Activated CD8-positive, alpha-beta T cell treated with anti-CD3 and anti-CD28 coated beads, Interleukin-2, amount 10 ng/mL, durations not matched to agents 7 days and 5 days (primary cell): ENCODE results near the gene PLEKHH3. TPM values are rescaled to one million over a fixed set of nuclear protein-coding genes. Genes with fewer than 3 reads are reported as not detected.

ENCODE experiments used
- ATAC-seq: fragments of 150-1000 bp; cut with Tn5 transposase; one replicate; pipeline ENCODE4 v1.10.0; 2021; ENCODE audit warnings: moderate library complexity
- CTCF ChIA-PET: fragments of 350-600 bp; sonication (Branson Sonifier 250); formaldehyde crosslinking; loops from one replicate; lab custom pipeline; 2021; ENCODE audit warnings: antibody characterized with exemption; lab: Charles Lee
- POLR2A ChIA-PET: fragments of 350-600 bp; sonication (Branson Sonifier 250); formaldehyde crosslinking; loops from one replicate; lab custom pipeline; 2021; ENCODE audit warnings: antibody characterized with exemption; lab: Charles Lee
- DNase-seq: peaks from one replicate; pipeline ENCODE4 v3.0.0-alpha.2; 2020
- H3K27ac Mint-ChIP-seq: one replicate; pipeline ENCODE4 v1.8.0; 2021; ENCODE audit warnings: mild to moderate bottlenecking, mixed read lengths
- H3K27me3 Mint-ChIP-seq: one replicate; pipeline ENCODE4 v1.8.0; 2021; ENCODE audit warnings: low read depth, mixed read lengths
- H3K36me3 Mint-ChIP-seq: one replicate; pipeline ENCODE4 v1.8.0; 2021; ENCODE audit warnings: low read depth, mixed read lengths
- H3K4me1 Mint-ChIP-seq: one replicate; pipeline ENCODE4 v1.8.0; 2021; ENCODE audit warnings: low read depth, mixed read lengths
- H3K4me3 Mint-ChIP-seq: one replicate; pipeline ENCODE4 v1.8.0; 2021; ENCODE audit warnings: mild to moderate bottlenecking, mixed read lengths
- H3K9me3 Mint-ChIP-seq: one replicate; pipeline ENCODE4 v1.8.0; 2022; ENCODE audit warnings: mixed read lengths; ENCODE audit not compliant: insufficient read depth
- total RNA-seq, 2 experiments: library from RNA; stranded (reverse); gene quantifications; one replicate each; pipeline ENCODE4 v1.2.3, GENCODE V29; 2021

Gene PLEKHH3
- total RNA-seq, 2 experiments from 2014 or later, result 0.79 to 1.2 TPM

DNA sequence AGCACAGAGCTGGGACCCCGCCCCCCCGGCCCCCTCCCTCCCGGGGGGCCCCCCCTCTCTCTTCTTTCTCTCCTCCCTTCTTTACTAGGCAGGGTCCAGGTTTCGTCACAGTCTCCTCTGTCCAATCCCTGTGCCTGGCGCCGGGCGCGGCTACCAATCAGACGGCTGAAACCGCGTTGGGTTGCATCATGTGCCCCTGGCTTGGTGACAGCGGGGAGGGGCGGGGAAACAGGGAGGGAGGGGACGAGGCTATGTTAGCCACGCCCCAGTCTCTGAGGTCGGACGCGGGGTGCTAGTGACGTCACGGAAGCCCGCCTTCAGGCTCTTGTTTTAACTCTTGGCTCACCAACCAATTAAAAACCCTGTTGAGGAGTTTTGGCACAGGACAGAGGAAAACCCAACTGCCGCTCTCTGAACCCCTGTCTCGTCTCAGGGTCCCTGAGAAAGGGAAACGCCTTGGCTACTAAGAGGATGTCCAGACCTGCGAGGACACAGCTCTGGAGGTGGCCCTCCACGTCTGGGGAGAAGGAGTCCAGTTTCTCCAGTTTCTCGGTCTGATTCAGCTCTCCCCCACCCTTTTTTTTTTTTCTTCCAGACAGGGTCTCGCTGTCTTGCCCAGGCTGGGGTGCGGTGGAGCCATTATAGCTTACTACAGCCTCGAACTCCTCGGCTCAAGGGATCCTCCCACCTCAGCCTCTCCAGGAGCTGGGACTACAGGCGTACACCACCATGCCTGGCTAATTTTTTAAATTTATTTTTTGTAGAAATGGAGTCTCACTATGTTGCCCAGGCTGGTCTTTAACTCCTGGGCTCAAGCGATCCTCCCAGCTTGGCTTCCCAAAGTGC is 441 bp upstream of the PLEKHH3 start:
- Mint-ChIP-seq H3K4me3 (peak overlapping the region; percentile 82), H3K27me3 (peaks cover 44% of the 10 kb centered on the region), H3K27ac (peak overlapping the region; percentile 80), H3K36me3 (no peaks in the 10 kb centered on the region), H3K9me3 (no peaks in the 10 kb centered on the region), H3K4me1 (peaks cover 57% of the 10 kb centered on the region)
- DNase-seq, result peak; percentile 100
- ChIA-PET CTCF (interaction anchor here (1.0 to 5.9 kb wide), 5 partner anchors 8 to 99 kb away, joined by 3 to 83 read pairs (median 4); partner anchors contain the start of genes PSMC3IP, RETREG3 and TUBG1), POLR2A (interaction anchor here (1.8 to 4.0 kb wide), 2 partner anchors 99 to 321 kb away, joined by 4 to 17 read pairs; partner anchors contain the start of genes PSMC3IP and RPL27)
- peak; percentile 77 for ATAC-seq

DNA sequence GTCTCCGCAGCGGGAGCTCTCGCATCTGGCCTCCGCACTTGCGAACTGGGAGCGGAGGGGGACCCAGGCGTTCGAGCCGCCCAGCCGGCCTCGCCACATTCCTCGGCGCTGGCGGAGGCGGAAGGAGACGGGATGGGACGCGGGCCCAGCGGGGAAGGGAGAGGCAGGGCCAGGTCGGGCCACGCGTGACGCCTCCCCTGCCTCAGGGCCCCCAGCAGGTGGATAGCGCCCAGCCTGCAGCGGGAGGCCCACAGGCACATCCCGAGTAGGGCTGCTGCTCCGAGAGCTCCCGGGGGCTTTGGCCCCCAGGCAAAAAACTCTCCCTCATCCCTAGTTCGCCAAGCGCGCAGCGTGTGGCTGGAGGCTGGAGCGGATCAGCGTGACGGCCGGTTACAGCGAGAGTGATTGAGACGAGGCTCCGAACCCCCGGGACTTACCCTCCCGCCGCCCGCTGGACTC is 800 bp downstream of the PLEKHH3 start:
- peaks cover 53% of the 10 kb centered on the region for H3K4me1 Mint-ChIP-seq

DNA sequence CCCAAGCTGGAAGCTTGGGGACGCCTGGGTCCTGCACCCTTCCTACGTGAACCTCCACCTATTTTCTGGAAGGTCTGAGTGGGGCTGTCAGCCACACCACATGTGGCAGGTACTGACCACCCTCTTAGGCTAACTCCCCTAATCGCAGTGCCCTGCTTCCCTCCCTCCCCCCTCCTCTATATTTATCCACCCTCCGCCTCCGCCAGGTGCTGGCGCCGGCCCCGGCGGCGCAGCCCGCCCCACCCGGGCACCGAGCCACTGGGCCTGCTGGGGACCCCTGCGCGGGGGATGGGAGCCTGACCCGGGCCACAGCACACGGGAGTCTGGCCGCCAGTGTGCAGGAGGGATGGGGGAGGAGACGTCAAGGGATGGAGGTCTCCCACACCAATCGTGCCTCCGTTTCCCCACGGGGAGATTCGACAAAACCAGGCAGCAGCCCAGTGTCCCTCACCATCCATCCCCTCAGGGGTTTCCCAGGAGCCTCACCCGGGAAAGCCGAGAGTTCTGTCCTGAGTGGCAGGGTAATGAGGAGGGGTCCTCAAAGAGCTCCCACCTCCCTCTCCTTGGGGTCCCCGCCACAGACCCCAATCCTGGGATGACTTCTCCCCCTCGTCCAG is 1.3 kb downstream of the PLEKHH3 start:
- DNase-seq (no peak), ATAC-seq (no peak)
- POLR2A ChIA-PET, result no interaction called here
- Mint-ChIP-seq H3K4me3 (no peak overlapping the region), H3K27ac (no peak overlapping the region), H3K36me3 (no peaks in the 10 kb centered on the region), H3K9me3 (no peaks in the 10 kb centered on the region), H3K4me1 (peaks cover 55% of the 10 kb centered on the region), H3K27me3 (peaks cover 44% of the 10 kb centered on the region)
- CTCF ChIA-PET, result interaction anchor here (1.2 to 5.9 kb wide), 4 partner anchors 10 to 97 kb away, joined by 3 to 83 read pairs (median 6); partner anchors contain the start of genes PSMC3IP and TUBG1

More for the DNA sequence above, 800 bp downstream of the PLEKHH3 start:
- POLR2A ChIA-PET, result no interaction called here
- CTCF ChIA-PET, result interaction anchor here (1.2 to 5.9 kb wide), 3 partner anchors 9 to 97 kb away, joined by 3 to 83 read pairs (median 4); partner anchors contain the start of genes PSMC3IP and TUBG1
- no peaks in the 10 kb centered on the region for H3K36me3 Mint-ChIP-seq
- peak overlapping the region; percentile 69 for H3K4me3 Mint-ChIP-seq
- H3K27me3 Mint-ChIP-seq, result peaks cover 43% of the 10 kb centered on the region
- ATAC-seq, result no peak
- H3K27ac Mint-ChIP-seq, result peak overlapping the region; percentile 39
- DNase-seq, result no peak
- H3K9me3 Mint-ChIP-seq, result no peaks in the 10 kb centered on the region

DNA sequence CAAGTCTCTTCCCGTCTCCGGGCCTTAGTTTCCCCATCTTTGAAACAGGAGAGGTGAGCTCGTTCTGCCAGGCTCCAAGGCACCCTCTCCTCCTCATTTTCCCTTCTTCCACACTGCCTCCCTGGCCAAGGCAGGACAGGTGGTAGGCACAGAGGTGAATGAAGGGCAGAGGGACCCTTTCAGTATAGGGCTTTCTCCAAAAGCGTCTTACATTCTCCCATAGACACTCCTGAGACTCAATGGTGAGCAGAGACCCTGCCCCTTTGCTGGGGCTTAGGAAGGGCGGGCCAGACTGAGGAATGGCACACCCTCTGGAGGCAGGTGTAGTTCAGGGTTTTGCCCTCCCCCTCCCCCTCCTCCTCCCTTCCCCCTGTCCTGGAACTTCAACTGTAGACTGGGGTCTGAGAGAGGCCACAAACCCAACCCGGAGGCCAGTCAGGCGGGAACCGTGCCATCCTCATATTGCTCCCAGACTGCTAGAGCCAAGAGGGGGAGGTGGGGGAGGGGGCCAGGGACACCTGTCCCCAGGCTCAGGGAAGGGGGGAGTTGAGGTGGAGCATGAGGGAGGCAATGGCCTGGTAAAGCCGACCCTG is 1.9 kb downstream of the PLEKHH3 start:
- Mint-ChIP-seq H3K9me3 (no peaks in the 10 kb centered on the region), H3K36me3 (no peaks in the 10 kb centered on the region), H3K4me1 (peaks cover 54% of the 10 kb centered on the region), H3K27ac (no peak overlapping the region), H3K4me3 (no peak overlapping the region), H3K27me3 (peaks cover 46% of the 10 kb centered on the region)
- POLR2A ChIA-PET, result no interaction called here
- DNase-seq (no peak), ATAC-seq (no peak)
- CTCF ChIA-PET, result interaction anchor here (0.6 to 2.0 kb wide), 3 partner anchors 14 to 97 kb away, joined by 3 to 7 read pairs (median 6); partner anchors contain the start of gene PSMC3IP

DNA sequence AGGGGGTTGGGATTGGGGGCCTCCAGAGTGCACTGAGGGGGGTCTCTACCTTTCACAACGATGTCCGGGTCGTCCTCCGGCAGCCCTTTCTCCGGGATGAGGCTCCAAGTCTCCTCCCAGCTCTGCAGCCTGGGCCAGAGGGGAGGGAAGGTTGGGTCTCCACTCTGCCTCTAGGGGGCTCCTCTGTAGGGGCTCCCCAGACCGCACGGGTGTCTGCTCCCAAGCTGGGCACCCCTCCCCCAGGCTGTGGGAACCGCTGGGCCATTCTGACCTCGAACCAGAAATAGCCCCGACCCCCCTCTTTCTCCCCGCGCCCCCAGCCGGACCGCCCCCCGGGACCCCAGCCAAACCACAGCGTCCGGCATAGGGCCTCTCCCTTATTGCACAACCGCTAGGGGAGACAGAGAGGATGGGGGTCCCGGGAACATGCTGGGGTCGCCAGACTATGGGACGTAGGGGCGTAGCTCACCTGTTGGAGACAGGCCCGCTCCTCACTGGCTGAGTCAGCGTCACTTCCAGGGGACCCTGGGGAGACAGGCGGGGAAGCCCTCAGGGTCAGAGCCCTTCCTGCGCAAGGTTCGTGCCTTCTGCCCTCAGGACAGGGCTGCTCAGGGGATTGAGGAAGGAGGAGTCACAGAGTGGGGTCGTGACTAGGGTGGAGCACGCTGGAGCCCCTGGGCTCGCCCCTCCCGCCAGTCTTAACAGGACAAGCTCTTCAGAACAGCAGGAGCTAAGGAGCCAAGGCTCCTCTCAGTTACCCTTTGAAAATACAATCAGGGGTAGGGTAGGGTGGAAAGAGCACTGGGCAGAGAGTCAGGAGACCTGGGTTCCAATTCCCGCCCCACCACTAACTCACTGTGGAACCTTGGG is 2.7 kb downstream of the PLEKHH3 start:
- H3K27ac Mint-ChIP-seq, result no peak overlapping the region
- H3K36me3 Mint-ChIP-seq, result no peaks in the 10 kb centered on the region
- no peak overlapping the region for H3K4me3 Mint-ChIP-seq
- ATAC-seq (no peak), DNase-seq (peak; percentile 37)
- H3K9me3 Mint-ChIP-seq, result no peaks in the 10 kb centered on the region
- H3K27me3 Mint-ChIP-seq, result peaks cover 53% of the 10 kb centered on the region
- ChIA-PET POLR2A (interaction anchor here (0.6 to 1.0 kb wide), 2 partner anchors 10 to 75 kb away, joined by 3 read pairs; no protein-coding TSS in a partner anchor), CTCF (interaction anchor here (0.6 to 2.0 kb wide), 3 partner anchors 14 to 96 kb away, joined by 3 to 7 read pairs (median 6); partner anchors contain the start of gene PSMC3IP)
- H3K4me1 Mint-ChIP-seq, result peaks cover 49% of the 10 kb centered on the region

DNA sequence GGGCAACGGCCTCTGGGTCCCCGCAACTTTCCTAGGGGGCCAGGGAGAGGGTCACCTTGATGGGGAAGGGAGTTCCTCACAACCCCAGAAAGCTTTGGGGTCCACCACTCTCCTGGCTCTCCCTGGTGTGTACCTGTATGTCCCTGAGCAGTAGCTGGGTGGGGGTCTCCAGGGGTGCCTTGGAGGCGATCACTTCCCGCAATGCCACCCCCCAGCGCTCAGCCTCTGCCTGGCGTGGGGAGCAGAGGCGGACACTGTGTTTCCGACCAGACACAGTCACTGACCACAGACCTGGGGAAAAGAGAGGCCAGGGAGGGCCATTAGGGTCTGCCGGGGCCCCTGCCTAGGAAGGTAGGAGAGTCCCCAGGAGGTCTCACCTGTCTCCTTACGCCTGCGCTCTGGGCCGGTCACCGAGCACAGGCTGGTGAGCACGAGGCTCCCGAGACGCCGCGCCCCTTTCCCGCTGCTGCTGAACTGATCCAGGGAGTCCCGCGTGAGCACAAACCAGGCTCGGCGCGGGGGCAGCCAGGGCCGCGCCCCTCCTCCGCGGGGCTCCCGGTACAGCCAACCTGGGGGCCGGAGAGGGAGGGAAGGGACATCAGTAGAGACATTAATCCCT is 3.4 kb downstream of the PLEKHH3 start:
- H3K4me3 Mint-ChIP-seq, result no peak overlapping the region
- no peak overlapping the region for H3K27ac Mint-ChIP-seq
- POLR2A ChIA-PET, result interaction anchor here (0.6 to 1.0 kb wide), 2 partner anchors 10 to 76 kb away, joined by 3 read pairs; no protein-coding TSS in a partner anchor
- no peaks in the 10 kb centered on the region for H3K36me3 Mint-ChIP-seq
- ATAC-seq (no peak), DNase-seq (no peak)
- peaks cover 42% of the 10 kb centered on the region for H3K4me1 Mint-ChIP-seq
- peaks cover 56% of the 10 kb centered on the region for H3K27me3 Mint-ChIP-seq
- no peaks in the 10 kb centered on the region for H3K9me3 Mint-ChIP-seq
- CTCF ChIA-PET, result interaction anchor here (1.0 to 2.0 kb wide), 2 partner anchors 11 to 95 kb away, joined by 3 to 7 read pairs; partner anchors contain the start of gene PSMC3IP

DNA sequence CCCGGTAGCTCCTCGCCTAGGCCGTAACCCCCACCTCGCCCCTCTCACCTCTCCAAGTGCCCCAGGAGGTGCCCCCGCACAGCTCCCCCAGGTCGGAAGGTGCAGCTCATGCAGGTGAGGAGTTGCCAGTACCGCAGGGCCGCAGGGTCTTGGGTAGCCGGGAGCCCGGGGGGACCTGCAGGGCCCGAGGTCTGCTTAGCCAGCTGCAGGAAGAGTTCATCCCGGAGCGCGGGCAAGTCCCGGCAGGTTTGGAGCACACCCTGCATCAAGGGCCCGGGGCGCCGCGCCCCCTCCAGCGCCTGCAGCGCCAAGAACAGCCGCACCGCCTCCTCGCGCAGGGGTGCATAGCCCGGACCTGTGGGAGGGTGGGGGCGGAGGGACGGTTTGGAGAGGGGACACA is 4.8 kb downstream of the PLEKHH3 start:
- ChIA-PET POLR2A (interaction anchor here (0.7 to 0.9 kb wide), 3 partner anchors 63 to 696 kb away, joined by 3 to 4 read pairs (median 3); partner anchors contain the start of gene PSMC3IP), CTCF (interaction anchor here (1.0 to 4.1 kb wide), 3 partner anchors 8 to 94 kb away, joined by 3 to 22 read pairs (median 9); partner anchors contain the start of gene PSMC3IP)
- Mint-ChIP-seq H3K27ac (no peak overlapping the region), H3K4me1 (peaks cover 32% of the 10 kb centered on the region), H3K4me3 (no peak overlapping the region), H3K27me3 (peaks cover 56% of the 10 kb centered on the region), H3K9me3 (no peaks in the 10 kb centered on the region), H3K36me3 (no peaks in the 10 kb centered on the region)
- DNase-seq, result no peak
- no peak for ATAC-seq

DNA sequence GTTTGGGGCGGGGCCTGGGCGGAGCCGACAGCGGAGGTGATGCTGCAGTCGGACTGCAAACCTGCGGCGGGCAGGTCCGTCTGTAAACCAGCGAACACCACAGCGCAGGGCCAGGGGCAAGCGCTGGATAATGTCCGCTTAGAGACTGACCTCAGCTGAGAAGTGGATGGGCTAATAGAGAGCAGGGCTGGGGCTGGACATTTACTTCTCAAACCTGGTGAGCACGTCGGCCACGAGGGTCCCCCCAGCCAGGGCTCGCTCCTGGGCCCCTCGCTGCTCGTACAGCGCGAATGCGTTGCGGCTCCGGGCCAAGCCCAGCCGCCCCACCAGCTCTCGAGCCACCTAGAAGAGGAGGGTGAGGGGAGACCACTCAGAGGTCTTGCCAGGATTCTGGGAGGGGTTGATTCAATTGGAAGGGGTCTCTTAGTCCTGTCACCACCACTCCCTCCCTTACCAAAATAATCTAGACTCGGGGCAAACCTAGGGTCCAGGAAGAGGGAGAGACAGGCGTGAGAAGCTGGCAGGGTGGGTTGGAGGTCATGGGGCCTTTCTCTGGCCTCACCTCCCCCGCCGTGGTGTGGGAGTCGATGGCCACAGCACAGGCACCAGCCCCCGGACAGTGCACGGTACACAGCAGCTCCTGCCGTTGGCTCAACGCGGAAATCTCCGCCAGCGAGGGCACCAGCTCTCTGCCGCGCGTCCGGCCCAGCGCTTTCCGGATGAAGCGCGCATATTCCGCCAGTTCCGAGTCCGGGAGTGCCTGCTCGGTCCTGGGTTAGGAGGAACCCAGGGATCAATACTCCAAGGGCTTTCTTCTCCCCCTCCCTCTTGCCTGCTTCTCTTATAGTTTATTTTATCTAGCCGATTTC is 5.8 kb downstream of the PLEKHH3 start:
- ChIA-PET POLR2A (interaction anchor here (0.7 to 1.7 kb wide), 4 partner anchors 12 to 697 kb away, joined by 3 to 5 read pairs (median 4); partner anchors contain the start of genes PSMC3IP and TUBG2), CTCF (interaction anchor here (0.7 to 4.1 kb wide), 3 partner anchors 9 to 93 kb away, joined by 3 to 22 read pairs (median 9); partner anchors contain the start of gene PSMC3IP)
- no peak overlapping the region for H3K27ac Mint-ChIP-seq
- ATAC-seq (no peak), DNase-seq (no peak)
- H3K9me3 Mint-ChIP-seq, result no peaks in the 10 kb centered on the region
- H3K4me1 Mint-ChIP-seq, result peaks cover 26% of the 10 kb centered on the region
- H3K36me3 Mint-ChIP-seq, result peaks cover 2% of the 10 kb centered on the region
- peak overlapping the region; percentile 65 for H3K4me3 Mint-ChIP-seq
- peaks cover 50% of the 10 kb centered on the region for H3K27me3 Mint-ChIP-seq

DNA sequence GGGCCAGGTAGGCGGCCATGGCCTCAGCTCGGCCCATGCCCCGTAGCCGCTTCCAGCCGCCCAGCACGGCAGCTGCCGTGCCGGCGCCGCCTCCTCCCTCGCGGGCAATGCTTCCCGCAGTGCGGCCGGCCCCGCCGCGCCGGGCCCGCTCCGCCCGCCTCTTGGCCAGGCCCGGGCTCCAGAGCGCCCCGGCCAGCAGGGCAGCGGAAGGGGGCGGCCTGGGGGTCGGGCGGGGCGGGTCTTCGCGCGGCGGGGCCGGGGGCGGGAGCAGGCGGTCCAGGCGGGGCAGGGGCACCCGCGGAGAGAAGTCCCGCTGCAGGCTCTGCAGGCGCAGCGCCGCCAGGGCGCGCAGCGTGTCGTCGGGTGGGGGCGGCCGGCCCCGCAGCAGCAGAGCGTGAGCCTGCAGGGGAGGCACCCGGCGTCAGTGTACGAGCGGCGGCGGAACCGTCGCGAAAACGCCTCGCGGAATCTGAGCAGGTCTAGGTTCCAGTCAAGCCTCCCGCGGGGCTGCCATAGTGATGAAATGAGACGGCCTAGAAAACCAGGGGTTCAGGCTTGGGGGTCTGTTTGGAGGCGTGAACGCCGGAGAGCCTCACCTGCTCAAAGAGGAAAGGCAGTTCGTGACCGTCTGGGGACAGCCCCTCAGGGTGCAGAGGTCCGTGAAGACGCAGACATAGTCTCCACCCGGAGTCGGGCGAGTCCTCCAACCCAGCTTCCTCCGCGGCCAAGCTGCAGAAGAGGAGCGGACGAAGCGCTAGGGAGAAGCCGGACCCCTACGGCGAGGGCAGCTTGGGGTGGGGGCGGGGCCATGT is 6.6 kb downstream of the PLEKHH3 start:
- peaks cover 2% of the 10 kb centered on the region for H3K36me3 Mint-ChIP-seq
- H3K4me1 Mint-ChIP-seq, result peaks cover 26% of the 10 kb centered on the region
- DNase-seq (peak; percentile 55), ATAC-seq (peak; percentile 83)
- H3K27me3 Mint-ChIP-seq, result peaks cover 47% of the 10 kb centered on the region
- no peaks in the 10 kb centered on the region for H3K9me3 Mint-ChIP-seq
- POLR2A ChIA-PET, result interaction anchor here (1.7 kb wide), 1 partner anchor 11 kb away, joined by 5 read pairs; the partner anchor contains the start of gene TUBG2
- H3K27ac Mint-ChIP-seq, result no peak overlapping the region
- CTCF ChIA-PET, result interaction anchor here (4.1 kb wide), 1 partner anchor 10 kb away, joined by 22 read pairs; no protein-coding TSS in a partner anchor
- peak overlapping the region; percentile 65 for H3K4me3 Mint-ChIP-seq
